ENCODE results near the gene PNPLA8.

DNA sequence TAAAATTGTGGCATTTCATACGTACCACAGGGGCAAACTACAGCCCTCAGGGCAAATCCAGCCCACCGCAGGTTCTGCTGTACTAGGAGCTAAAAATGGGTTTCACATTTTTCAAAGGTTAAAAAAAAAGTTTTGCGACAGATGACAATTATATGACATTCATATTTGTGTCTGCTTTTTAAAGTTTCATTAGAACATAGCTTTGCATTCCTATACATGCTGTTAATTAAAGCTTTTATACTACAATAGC, 758 bp upstream of the PNPLA8 start:
- TF ChIP-seq, protein P1, sequence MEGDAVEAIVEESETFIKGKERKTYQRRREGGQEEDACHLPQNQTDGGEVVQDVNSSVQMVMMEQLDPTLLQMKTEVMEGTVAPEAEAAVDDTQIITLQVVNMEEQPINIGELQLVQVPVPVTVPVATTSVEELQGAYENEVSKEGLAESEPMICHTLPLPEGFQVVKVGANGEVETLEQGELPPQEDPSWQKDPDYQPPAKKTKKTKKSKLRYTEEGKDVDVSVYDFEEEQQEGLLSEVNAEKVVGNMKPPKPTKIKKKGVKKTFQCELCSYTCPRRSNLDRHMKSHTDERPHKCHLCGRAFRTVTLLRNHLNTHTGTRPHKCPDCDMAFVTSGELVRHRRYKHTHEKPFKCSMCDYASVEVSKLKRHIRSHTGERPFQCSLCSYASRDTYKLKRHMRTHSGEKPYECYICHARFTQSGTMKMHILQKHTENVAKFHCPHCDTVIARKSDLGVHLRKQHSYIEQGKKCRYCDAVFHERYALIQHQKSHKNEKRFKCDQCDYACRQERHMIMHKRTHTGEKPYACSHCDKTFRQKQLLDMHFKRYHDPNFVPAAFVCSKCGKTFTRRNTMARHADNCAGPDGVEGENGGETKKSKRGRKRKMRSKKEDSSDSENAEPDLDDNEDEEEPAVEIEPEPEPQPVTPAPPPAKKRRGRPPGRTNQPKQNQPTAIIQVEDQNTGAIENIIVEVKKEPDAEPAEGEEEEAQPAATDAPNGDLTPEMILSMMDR (IDR thresholded peaks at IDR 0.05; ENCODE audit: low read length): no peak
- TF ChIP-seq EZH2phosphoT487 (IDR thresholded peaks at IDR 0.05; ENCODE audit: low read length): no peak

Data from MM.1S (cell line).